NCI-H128 (cell line): ENCODE data around the gene FMN1.

Experiments used
- DNase-seq: peaks from one replicate; lab custom pipeline; 2025; ENCODE audit not compliant: unreplicated experiment; lab: John Stamatoyannopoulos, UW

The FMN1 gene

GRCh38 chr15:32716216-32716914 is 478.1 kb downstream of the FMN1 start:
- DNase-seq: no peak
